HEK293T (cell line): Measurements from ENCODE around the gene MOV10L1.

ENCODE experiments used
- CTCF ChIA-PET: fragments of 350-600 bp; formaldehyde crosslinking; extraction: SDS; loops from one replicate; lab custom pipeline; 2021; ENCODE audit warnings: antibody characterized with exemption, inconsistent platforms; lab: Yijun Ruan, JAX
- POLR2A ChIA-PET: fragments of 350-600 bp; formaldehyde crosslinking; extraction: SDS; loops from one replicate; lab custom pipeline; 2020; ENCODE audit warnings: antibody characterized with exemption, inconsistent platforms; lab: Yijun Ruan, JAX
- DNase-seq: peaks from one replicate; pipeline ENCODE4 v3.0.0; 2012; ENCODE audit warnings: mixed read lengths; ENCODE audit errors: extremely low spot score
- ARNT ChIP-seq: fragments of 450-650 bp; IDR thresholded peaks from 2 replicates; pipeline ENCODE4 v1.6.1; 2017; ENCODE audit warnings: mild to moderate bottlenecking
- BHLHE40 ChIP-seq: fragments of 450-650 bp; IDR thresholded peaks from 2 replicates; pipeline ENCODE4 v1.6.1; 2016; ENCODE audit warnings: mild to moderate bottlenecking, moderate library complexity, borderline replicate concordance
- CTBP1 ChIP-seq: fragments of 450-650 bp; IDR thresholded peaks from 2 replicates; pipeline ENCODE4 v1.6.1; 2016; ENCODE audit warnings: borderline replicate concordance
- ELF4 ChIP-seq: fragments of 450-650 bp; IDR thresholded peaks from 2 replicates; pipeline ENCODE4 v1.6.1; 2017; ENCODE audit warnings: antibody characterized with exemption
- FOXA1 ChIP-seq: fragments of 450-650 bp; IDR thresholded peaks from 2 replicates; pipeline ENCODE4 v1.6.1; 2016; ENCODE audit warnings: mild to moderate bottlenecking
- FOXK2 ChIP-seq: fragments of 450-650 bp; IDR thresholded peaks from 2 replicates; pipeline ENCODE4 v1.6.1; 2016; ENCODE audit warnings: mild to moderate bottlenecking
- FOXM1 ChIP-seq: fragments of 450-650 bp; IDR thresholded peaks from 2 replicates; pipeline ENCODE4 v1.6.1; 2017; ENCODE audit warnings: mild to moderate bottlenecking, borderline replicate concordance
- HDGF ChIP-seq: fragments of 450-650 bp; IDR thresholded peaks from 2 replicates; pipeline ENCODE4 v1.6.1; 2017; ENCODE audit warnings: antibody characterized with exemption, borderline replicate concordance
- L3MBTL2 ChIP-seq: fragments of 450-650 bp; conservative IDR thresholded peaks from 2 replicates; pipeline ENCODE4 v1.6.1; 2016; ENCODE audit warnings: mild to moderate bottlenecking
- LEF1 ChIP-seq: fragments of 450-650 bp; IDR thresholded peaks from 2 replicates; pipeline ENCODE4 v1.6.1; 2017; ENCODE audit warnings: mild to moderate bottlenecking, borderline replicate concordance
- NFRKB ChIP-seq: fragments of 450-650 bp; IDR thresholded peaks from 2 replicates; pipeline ENCODE4 v1.6.1; 2016; ENCODE audit warnings: mild to moderate bottlenecking, moderate library complexity
- SP1 ChIP-seq: fragments of 450-650 bp; IDR thresholded peaks from 2 replicates; pipeline ENCODE4 v1.6.1; 2017
- SUZ12 ChIP-seq: fragments of 450-650 bp; IDR thresholded peaks from 2 replicates; pipeline ENCODE4 v1.6.1; 2016; ENCODE audit warnings: mild to moderate bottlenecking
- TARDBP ChIP-seq: fragments of 450-650 bp; IDR thresholded peaks from 2 replicates; pipeline ENCODE4 v1.6.1; 2016
- ZNF384 ChIP-seq: fragments of 450-650 bp; IDR thresholded peaks from 2 replicates; pipeline ENCODE4 v1.6.1; 2016
- TF ChIP-seq, protein P1 (sequence below): fragments of 450-650 bp; IDR thresholded peaks from 2 replicates; pipeline ENCODE4 v1.6.1; 2016

MOV10L1 gene

DNA sequence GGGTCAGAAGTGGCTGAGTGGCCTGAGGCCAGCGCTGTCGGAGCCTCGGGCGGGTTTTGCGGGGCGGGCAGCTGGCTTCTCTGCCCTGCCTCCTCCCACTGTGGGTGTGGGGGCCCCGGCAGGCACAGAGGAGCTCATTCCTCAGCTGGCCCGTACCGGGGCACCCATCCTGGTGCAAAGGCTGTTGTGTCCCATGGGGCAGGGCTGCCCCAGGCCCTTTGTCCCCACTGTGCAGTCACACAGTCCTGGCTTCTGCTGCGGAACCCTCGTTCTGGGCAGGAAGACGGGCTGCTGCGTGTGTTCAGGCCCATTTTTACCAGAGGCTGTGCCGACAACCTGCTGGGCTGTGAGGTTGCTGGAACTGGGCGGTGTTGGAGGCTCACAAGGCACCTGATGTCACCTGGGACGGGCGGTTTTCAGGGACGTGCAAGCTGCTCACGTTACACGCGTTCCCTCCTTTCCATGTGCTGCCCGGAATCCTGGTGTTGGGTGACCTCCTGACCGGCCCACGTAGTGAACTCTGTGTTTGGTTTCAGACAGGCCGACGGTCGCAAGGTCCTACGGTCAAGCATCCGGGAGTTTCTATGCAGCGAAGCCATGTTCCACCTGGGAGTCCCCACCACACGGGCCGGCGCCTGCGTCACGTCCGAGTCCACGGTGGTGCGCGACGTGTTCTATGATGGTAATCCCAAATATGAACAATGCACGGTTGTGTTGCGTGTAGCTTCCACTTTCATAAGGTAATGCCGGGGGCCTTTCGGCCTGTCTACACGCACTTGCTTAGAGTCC, 116.2 kb downstream of the MOV10L1 start:
- TF ChIP-seq ELF4 (no peak), FOXK2 (no peak), ARNT (no peak), HDGF (no peak)
- TF ChIP-seq, protein P1, sequence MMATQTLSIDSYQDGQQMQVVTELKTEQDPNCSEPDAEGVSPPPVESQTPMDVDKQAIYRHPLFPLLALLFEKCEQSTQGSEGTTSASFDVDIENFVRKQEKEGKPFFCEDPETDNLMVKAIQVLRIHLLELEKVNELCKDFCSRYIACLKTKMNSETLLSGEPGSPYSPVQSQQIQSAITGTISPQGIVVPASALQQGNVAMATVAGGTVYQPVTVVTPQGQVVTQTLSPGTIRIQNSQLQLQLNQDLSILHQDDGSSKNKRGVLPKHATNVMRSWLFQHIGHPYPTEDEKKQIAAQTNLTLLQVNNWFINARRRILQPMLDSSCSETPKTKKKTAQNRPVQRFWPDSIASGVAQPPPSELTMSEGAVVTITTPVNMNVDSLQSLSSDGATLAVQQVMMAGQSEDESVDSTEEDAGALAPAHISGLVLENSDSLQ: no peak
- ChIA-PET POLR2A (no interaction called here), CTCF (interaction anchor here (0.6 to 1.2 kb wide), 3 partner anchors 22 to 62 kb away, joined by 3 read pairs; no protein-coding TSS in a partner anchor)
- DNase-seq: no peak

DNA sequence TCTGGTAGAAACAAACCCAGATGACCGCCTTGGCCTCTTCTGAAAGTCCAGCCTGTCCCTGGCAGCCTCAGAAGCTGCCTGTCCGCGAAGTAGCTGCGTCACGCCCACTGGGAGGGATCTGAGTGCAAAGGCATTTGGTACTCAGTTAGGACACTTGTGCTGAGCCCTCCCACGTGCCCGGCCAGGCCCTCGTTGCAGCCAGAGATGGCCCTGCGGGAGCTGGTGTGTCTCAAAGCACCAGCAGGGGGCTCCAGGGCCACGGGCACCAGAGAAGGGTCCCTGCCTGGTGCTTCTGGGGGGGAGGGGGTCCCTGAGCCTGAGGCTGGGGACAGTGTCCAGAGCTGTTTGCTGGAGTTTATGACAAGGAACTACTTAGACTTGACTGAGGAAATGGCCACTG, 116.8 kb downstream of the MOV10L1 start:
- ChIA-PET CTCF (interaction anchor here (0.6 to 1.2 kb wide), 3 partner anchors 22 to 121 kb away, joined by 3 to 4 read pairs (median 3); partner anchors contain the start of gene MLC1), POLR2A (no interaction called here)
- TF ChIP-seq NFRKB (no peak), L3MBTL2 (peak; percentile 44; the same call in 1 of the 2 replicates)
- peak; percentile 64 for DNase-seq

DNA sequence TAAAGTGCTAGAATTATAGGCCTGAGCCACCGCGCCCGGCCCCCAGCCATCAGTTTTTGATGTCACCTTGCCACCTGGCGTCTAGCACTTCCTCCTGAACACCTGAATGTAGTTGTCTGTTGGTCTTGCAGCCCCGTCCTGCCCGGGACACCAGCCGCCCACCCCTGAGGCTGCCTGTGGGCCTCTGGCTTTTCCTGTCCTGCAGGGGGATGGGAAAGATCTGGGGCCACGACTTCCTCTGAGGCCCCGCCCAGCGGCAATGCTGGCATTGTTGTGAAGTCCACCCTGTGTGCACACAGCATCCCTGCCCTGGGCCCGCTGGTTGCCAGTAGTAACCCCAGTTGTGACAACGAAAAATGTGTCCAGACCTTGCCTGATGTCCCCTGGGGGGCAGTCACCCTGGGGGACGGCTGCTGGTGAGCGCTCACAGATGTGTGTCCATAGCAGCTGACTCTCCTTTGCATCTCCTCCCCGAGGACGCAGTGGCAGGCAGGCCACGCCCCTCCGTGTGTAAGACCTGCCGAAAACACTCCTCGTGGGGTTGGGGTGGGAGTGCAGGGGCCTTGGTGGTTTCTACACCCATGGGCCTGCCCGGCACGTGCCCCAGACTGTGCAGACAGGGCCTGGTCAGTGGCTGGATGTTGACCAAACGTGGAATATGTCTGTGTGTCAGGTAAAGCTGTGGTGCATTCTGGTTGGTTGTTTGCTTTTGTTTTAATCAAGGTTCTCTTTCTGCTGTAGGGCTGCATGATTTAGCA, 117.8 kb downstream of the MOV10L1 start:
- DNase-seq: no peak
- ChIA-PET CTCF (no interaction called here), POLR2A (interaction anchor here (1.7 kb wide), 1 partner anchor 58 kb away, joined by 4 read pairs; no protein-coding TSS in a partner anchor)
- TF ChIP-seq FOXM1 (no peak), L3MBTL2 (no peak), LEF1 (no peak), ELF4 (no peak), FOXK2 (no peak), CTBP1 (no peak), NFRKB (no peak), ZNF384 (no peak), TARDBP (no peak), SP1 (no peak), ARNT (no peak), FOXA1 (no peak), BHLHE40 (no peak), SUZ12 (no peak), HDGF (no peak)
- TF ChIP-seq, protein P1: no peak

DNA sequence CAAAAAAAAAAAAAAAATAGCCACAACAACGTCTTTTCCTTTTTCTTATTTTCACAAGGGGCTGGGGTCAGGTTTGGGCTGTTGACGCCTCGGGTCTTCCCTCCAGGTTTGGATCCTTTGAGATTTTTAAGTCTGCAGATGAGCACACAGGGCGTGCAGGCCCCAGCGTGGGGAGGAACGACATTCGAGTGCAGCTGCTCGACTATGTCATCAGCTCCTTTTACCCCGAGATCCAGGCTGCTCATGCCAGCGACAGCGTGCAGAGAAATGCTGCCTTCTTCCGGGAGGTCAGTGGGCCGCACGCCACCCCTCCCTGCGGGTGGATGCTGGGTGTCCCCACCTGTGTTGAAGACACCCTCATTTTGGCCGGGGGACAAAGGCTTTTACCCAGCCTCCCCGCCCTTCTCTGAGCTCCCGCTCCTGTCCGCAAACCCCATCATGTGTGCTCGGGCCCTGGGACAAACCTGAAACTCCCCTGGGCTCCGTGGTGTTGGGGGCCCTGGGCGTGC, 118.7 kb downstream of the MOV10L1 start:
- ChIA-PET POLR2A (interaction anchor here (1.0 to 1.7 kb wide), 2 partner anchors 18 to 59 kb away, joined by 3 to 4 read pairs; no protein-coding TSS in a partner anchor), CTCF (interaction anchor here (0.7 to 1.6 kb wide), 2 partner anchors 60 to 108 kb away, joined by 4 to 5 read pairs; no protein-coding TSS in a partner anchor)
- DNase-seq: no peak
- no peak for TF ChIP-seq SP1
- no peak for TF ChIP-seq ELF4
- no peak for TF ChIP-seq FOXM1
- no peak for TF ChIP-seq SUZ12
- no peak for TF ChIP-seq CTBP1
- TF ChIP-seq BHLHE40: no peak
- no peak for TF ChIP-seq TARDBP
- TF ChIP-seq L3MBTL2: no peak
- no peak for TF ChIP-seq HDGF
- no peak for TF ChIP-seq ZNF384
- no peak for TF ChIP-seq NFRKB
- TF ChIP-seq FOXK2: no peak
- TF ChIP-seq LEF1: no peak
- no peak for TF ChIP-seq ARNT
- no peak for TF ChIP-seq FOXA1
- TF ChIP-seq, protein P1: no peak

DNA sequence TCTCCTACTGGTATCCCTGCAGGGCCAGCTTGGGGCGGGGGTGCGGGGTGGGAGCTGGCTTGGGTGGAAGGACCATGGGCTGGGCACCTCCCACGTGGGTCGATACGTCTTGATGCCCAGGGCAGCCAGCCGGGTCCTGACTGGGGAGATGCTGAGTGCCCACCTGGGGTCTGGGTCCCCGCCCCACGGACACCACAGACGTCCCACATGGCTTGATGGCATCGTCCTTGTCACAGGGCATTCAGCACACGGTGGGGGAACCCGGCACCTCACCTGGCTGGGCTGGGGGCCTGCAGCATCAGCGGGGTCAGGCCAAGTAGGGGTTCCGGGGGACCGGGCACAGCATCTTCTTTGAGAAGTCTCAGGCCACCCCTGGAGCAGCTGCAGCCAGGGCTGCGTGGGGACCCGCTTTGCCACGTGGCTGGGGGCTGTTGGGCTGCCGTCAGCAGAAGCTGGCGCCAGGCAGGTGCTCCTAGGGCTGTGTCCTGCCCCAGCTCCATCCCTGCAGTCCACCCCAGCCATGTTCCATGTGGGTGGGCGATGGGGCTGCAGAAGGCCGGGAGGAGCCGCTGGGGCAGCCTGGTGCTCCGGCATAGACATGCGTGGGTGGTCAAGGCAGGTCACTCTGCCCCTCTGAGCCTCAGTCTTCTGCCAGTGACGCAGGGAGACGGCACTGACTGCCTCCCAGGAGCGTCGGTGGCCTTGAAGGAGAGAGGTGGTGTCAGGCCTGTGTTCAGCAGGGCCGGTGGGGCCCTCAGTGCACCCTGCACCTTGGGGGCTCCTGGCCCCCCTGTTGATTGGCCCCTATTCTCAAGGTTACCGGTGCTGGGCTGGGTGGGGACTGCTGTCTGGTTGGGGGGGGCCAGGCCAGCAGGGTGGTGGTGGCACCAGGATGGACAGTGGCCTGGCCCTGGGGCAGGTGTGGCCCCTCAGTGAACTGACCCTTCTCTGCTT, 119.4 kb downstream of the MOV10L1 start:
- POLR2A ChIA-PET: interaction anchor here (1.0 to 1.7 kb wide), 2 partner anchors 19 to 59 kb away, joined by 3 to 4 read pairs; no protein-coding TSS in a partner anchor
- CTCF ChIA-PET: interaction anchor here (0.7 to 1.6 kb wide), 2 partner anchors 61 to 109 kb away, joined by 4 to 5 read pairs; no protein-coding TSS in a partner anchor
- no peak for TF ChIP-seq SP1
- no peak for TF ChIP-seq BHLHE40
- TF ChIP-seq SUZ12: no peak
- no peak for TF ChIP-seq ARNT
- no peak for TF ChIP-seq CTBP1
- no peak for TF ChIP-seq ZNF384
- no peak for TF ChIP-seq TARDBP
- no peak for TF ChIP-seq LEF1
- TF ChIP-seq FOXM1: no peak
- TF ChIP-seq FOXA1: no peak
- TF ChIP-seq NFRKB: no peak
- no peak for TF ChIP-seq ELF4
- TF ChIP-seq HDGF: no peak
- TF ChIP-seq L3MBTL2: no peak
- TF ChIP-seq, protein P1: no peak
- no peak for DNase-seq
